Measurements from ENCODE around the gene PTPRN2.

- no peak for TF ChIP-seq EZH2phosphoT487 (IDR thresholded peaks at IDR 0.05; ENCODE audit: borderline replicate concordance)
- TF ChIP-seq, protein P1, sequence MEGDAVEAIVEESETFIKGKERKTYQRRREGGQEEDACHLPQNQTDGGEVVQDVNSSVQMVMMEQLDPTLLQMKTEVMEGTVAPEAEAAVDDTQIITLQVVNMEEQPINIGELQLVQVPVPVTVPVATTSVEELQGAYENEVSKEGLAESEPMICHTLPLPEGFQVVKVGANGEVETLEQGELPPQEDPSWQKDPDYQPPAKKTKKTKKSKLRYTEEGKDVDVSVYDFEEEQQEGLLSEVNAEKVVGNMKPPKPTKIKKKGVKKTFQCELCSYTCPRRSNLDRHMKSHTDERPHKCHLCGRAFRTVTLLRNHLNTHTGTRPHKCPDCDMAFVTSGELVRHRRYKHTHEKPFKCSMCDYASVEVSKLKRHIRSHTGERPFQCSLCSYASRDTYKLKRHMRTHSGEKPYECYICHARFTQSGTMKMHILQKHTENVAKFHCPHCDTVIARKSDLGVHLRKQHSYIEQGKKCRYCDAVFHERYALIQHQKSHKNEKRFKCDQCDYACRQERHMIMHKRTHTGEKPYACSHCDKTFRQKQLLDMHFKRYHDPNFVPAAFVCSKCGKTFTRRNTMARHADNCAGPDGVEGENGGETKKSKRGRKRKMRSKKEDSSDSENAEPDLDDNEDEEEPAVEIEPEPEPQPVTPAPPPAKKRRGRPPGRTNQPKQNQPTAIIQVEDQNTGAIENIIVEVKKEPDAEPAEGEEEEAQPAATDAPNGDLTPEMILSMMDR (IDR thresholded peaks at IDR 0.05 in 2 of 3, conservative IDR thresholded peaks at IDR 0.05 in 1 of 3; ENCODE audit: borderline replicate concordance in 1 of 3, insufficient read depth in 1 of 3, low read depth in 2 of 3, low read length in 2 of 3), result no peak
- no peak for TF ChIP-seq POLR2A (IDR thresholded peaks at IDR 0.05; ENCODE audit: borderline replicate concordance, extremely low read depth, insufficient read depth, insufficient read length)
- TF ChIP-seq SIN3A (IDR thresholded peaks at IDR 0.05; ENCODE audit: low read depth), result no peak
- TF ChIP-seq RAD21 (IDR thresholded peaks at IDR 0.05; ENCODE audit: low read depth), result no peak
- no peak for TF ChIP-seq ZNF274 (IDR thresholded peaks at IDR 0.05; ENCODE audit: low read depth, low read length)
- TF ChIP-seq EGR1 (IDR thresholded peaks at IDR 0.05; ENCODE audit: low read depth), result no peak
- TF ChIP-seq SP1 (IDR thresholded peaks at IDR 0.05; ENCODE audit: low read depth), result no peak
- no peak for TF ChIP-seq MAX (IDR thresholded peaks at IDR 0.05)
These were observed 792.9 kb downstream of the PTPRN2 start for GRCh38 chr7:157794746-157795065.
